Muscle of arm (tissue), 14 donors: Measurements from ENCODE around the gene ERGIC2. TPM values are rescaled to one million over a fixed set of nuclear protein-coding genes. Genes with fewer than 3 reads are reported as not detected.
"Not testable (repeated sequence)": the region's sequence is repeated elsewhere in the genome, so short reads cannot be mapped to it uniquely, and the experiment has no call there.

Experiments used
- DNase-seq: peaks from one replicate; pipeline ENCODE4 v3.0.0-alpha.2; 2013
- long read RNA-seq, 11 donors: transcript quantifications; one replicate each; lab custom pipeline, GENCODE V29; 2026
- polyA plus RNA-seq, 12 donors: library from polyadenylated mRNA; unstranded; fragments of 120-200 nt; gene quantifications; one replicate each; pipeline ENCODE4 v1.2.1, GENCODE V29; 2013; ENCODE audit not compliant: insufficient read length in 12 of 12

The ERGIC2 gene
- polyA plus RNA-seq: 100 to 1,000 TPM in 1 of 12 donors, 10 to 100 TPM in 10, not detected in 1; 32.4 to 100 (median 73.7) TPM
- long read RNA-seq, donor 1, full-length matches to known transcripts: 23 of 23 reads
- long read RNA-seq, donor 1, partial matches to known transcripts: 0 of 23 reads
- long read RNA-seq, donor 1, other reads (novel, unspliced or antisense): 0 of 23 reads
- long read RNA-seq, donor 2, full-length matches to known transcripts: 22 of 22 reads
- long read RNA-seq, donor 2, partial matches to known transcripts: 0 of 22 reads
- long read RNA-seq, donor 2, other reads (novel, unspliced or antisense): 0 of 22 reads
- long read RNA-seq, donor 3, full-length matches to known transcripts: 10 of 10 reads
- long read RNA-seq, donor 3, partial matches to known transcripts: 0 of 10 reads
- long read RNA-seq, donor 3, other reads (novel, unspliced or antisense): 0 of 10 reads
- long read RNA-seq, donor 4, full-length matches to known transcripts: 6 of 6 reads
- long read RNA-seq, donor 4, partial matches to known transcripts: 0 of 6 reads
- long read RNA-seq, donor 4, other reads (novel, unspliced or antisense): 0 of 6 reads
- long read RNA-seq, donor 5: 0 reads
- long read RNA-seq, donor 6, full-length matches to known transcripts: 14 of 14 reads
- long read RNA-seq, donor 6, partial matches to known transcripts: 0 of 14 reads
- long read RNA-seq, donor 6, other reads (novel, unspliced or antisense): 0 of 14 reads
- long read RNA-seq, donor 7, full-length matches to known transcripts: 5 of 5 reads
- long read RNA-seq, donor 7, partial matches to known transcripts: 0 of 5 reads
- long read RNA-seq, donor 7, other reads (novel, unspliced or antisense): 0 of 5 reads
- long read RNA-seq, donor 8, full-length matches to known transcripts: 21 of 27 reads
- long read RNA-seq, donor 8, partial matches to known transcripts: 6 of 27 reads
- long read RNA-seq, donor 8, other reads (novel, unspliced or antisense): 0 of 27 reads
- long read RNA-seq, donor 9, full-length matches to known transcripts: 17 of 24 reads
- long read RNA-seq, donor 9, partial matches to known transcripts: 7 of 24 reads
- long read RNA-seq, donor 9, other reads (novel, unspliced or antisense): 0 of 24 reads
- long read RNA-seq, donor 10, full-length matches to known transcripts: 15 of 15 reads
- long read RNA-seq, donor 10, partial matches to known transcripts: 0 of 15 reads
- long read RNA-seq, donor 10, other reads (novel, unspliced or antisense): 0 of 15 reads
- long read RNA-seq, donor 11, full-length matches to known transcripts: 15 of 15 reads
- long read RNA-seq, donor 11, partial matches to known transcripts: 0 of 15 reads
- long read RNA-seq, donor 11, other reads (novel, unspliced or antisense): 0 of 15 reads

DNA sequence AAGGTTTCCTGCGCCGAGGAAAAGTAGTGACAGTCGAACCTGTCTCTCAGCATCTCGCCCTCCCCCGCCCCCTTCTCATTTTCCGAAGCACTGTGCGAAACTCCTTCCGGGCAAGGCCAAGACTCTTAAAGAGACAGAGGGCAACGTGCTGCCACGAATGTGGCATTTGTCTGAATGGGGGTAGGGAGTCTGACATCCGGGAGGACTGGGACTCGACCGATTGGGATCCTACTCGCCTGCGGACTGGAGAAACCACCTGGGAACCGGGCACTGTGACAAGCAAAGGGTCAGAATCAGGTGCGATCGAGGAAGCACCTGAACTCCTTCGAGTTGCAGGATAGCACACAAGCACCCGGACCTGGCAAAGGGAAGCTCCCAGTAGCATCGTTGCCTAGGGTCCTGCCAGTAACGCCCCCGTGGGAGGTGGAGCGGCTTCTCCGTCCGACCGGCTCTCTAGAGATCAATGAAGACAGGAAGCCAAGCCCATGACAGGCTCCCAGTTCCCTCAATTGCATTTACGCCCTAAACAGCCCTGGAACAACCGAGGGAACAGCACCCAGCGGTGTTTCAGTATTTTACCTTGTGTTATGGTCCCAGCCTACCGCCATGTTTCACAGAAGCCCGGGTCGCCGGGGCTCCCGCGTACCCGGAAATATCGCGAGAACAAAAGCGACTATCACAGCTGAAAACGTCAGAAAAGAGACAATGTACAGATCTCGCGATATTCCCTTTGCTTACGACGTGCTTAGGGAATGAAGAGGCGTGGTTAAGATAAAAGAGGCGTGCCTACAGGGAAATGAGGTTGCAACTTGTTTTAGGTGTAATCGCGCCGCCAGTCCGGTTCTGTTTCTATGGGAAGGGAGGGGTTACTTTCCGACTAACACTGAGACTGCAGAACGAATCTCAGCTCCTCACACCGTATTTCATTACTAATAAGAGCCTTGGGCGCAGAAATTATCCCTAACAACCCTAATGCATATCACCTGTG lies at the start of gene ERGIC2:
ERGIC2 (minus strand) TSS at position 637 of the 988 bp plus-strand sequence. CDS start 9,539 bp downstream, outside the sequence.
- peak; percentile 98 for DNase-seq

- DNase-seq: no peak
Measured at GRCh38 chr12:29430716-29431044, 49.7 kb upstream of the ERGIC2 start.

DNA sequence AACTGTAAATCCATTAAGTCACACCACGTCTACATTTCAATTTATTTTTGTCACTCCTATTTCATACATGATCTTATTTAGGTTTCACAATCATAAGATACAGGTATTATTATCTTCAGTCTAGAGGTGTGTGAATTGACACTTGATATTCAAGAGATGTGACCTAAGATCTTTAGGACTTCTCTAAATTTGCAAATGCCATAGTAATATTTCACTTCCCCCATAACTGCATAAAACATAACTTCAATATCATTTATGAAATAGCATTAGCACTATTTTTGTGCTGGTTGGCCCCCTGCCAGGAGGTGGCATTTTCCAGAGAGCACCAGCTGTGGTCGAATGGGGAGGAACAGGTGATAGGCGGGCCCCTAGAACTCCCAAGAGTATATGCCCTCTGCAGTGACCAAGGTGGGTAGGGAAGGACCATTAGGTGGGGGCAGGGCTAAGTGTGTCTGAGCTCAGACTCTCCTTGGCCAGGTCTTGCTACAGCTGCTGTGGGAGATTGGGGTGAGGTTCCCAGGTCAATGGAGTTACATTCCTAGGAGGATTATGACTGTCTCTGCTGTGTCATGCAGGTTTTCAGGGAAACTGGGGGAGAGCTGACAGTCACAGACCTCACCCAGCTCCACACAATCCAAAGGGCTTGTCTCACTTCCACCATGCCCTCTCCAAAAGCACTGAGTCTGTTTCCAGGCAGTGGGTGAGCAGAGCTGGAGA lies 49.2 kb upstream of the ERGIC2 start:
- no peak for DNase-seq

DNA sequence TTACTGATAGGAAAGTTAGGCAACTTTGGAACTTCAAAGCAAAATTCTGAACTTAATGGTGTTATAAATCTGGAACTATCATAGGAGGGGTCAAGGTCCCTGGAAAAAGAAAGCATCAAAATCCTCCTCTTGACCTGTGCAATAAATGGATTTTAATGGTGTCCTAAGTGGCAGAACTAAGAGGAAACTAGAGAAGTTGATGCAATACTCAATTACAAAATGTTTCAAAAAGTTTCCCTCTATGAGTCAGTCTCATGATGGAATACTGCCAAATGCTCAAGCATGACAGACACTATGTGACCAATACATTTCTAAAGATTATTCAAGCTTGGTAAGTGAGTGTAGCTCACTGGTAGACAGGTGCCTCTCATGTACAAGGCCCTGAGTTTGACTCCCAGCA lies 47.7 kb upstream of the ERGIC2 start:
- no peak for DNase-seq

- DNase-seq: no peak
Measured at GRCh38 chr12:29427964-29428363, 47.0 kb upstream of the ERGIC2 start.

DNA sequence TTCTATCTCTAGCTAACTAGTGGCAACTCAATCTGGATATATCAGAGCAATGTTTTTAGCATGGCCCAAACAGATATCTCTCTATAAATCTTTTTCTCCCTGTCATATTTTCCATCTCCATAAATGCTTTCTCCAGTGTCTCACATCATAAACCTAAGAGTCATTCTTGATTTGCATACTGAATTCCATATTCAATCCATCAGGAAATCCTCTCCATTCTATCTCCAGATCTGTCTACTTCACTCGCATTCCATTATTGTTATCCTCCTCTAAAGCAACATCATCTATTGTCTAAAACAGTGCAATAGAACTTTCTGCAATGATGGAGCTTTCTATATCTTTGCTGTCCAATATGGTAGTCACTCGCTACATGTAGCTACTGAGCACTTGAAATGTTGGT lies 45.5 kb upstream of the ERGIC2 start:
- DNase-seq: no peak

GRCh38 chr12:29425722-29426121 lies 44.8 kb upstream of the ERGIC2 start:
- no peak for DNase-seq

DNA sequence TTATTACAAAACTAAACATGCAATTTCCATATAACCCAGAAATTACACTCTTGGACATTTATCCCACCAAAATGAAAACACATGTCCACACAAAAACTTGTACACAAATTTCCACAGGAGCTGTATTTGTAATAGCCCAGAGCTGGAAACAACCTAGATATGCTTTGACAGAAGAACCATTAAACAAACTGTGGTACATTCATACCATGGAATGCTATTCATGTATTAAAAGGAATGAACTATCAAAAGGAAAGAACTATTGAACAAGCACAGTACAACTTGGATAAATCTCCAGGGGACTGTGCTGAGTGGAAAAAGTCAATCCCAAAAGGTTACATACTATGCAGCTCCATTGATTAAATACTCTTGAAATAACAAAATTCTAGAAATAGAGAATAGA lies 35.8 kb upstream of the ERGIC2 start:
- no peak for DNase-seq

DNA sequence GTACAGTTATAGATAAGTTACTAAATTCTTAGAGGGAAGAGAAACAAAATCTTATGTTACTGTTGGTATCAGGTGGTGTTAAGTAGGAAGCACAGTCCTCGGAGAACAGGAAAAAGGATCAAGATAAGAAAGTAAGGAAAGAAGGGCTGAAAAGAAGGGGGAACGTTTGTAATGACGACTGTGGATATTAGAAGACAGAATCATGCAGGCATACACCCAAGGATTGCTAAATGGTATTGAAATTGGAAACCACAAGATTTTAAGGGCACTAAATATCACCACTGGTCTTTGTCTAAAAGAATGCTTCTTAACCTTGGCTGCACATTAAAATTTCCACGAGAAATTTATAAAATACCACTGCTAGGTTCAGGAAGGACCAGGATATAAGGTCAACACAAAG lies 34.1 kb upstream of the ERGIC2 start:
- DNase-seq: no peak

DNA sequence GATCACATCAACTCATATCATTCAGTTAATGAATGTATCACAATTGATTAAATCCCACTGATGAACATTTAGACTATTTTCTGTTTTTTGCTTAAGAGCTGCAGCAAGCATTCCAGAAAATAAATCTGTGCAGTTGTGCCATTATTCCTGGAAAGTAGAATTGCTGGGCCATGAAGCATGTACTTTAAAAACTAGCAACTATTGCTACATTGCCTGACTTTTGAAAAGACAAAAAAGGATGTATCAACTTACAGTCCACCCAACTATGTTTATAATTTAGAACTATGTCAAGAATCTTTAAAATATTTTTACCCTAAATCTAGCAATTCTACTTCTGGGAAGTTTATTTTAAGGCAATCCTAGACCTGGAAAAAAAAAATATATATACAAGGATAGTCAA lies 33.4 kb upstream of the ERGIC2 start:
- no peak for DNase-seq

- DNase-seq: no peak
Measured at GRCh38 chr12:29405561-29405960, 24.6 kb upstream of the ERGIC2 start.

DNA sequence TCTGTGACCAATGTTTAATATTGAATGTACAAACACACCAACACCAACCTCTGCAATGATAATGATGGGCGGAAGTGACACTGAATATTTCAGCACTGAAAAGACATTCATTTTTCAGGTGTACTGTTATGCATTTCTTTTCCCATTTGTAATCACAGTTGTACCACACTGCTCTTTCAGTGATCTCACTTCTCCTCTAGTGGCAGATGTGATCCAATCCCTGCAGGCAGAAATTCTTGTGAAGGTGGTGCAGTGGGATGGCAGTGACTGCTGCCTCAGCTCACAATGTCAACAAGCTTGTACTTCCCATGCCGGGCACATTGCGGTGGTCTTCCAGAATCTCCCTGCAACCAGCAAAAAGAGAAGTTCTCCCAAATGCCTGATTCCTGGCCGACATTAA lies 23.0 kb upstream of the ERGIC2 start:
- DNase-seq: no peak

GRCh38 chr12:29402437-29402836 lies 21.5 kb upstream of the ERGIC2 start:
- DNase-seq: no peak

- DNase-seq: no peak
Measured at GRCh38 chr12:29398495-29398894, 17.5 kb upstream of the ERGIC2 start.

- no peak for DNase-seq
Measured at GRCh38 chr12:29396774-29397173, 15.8 kb upstream of the ERGIC2 start.

DNA sequence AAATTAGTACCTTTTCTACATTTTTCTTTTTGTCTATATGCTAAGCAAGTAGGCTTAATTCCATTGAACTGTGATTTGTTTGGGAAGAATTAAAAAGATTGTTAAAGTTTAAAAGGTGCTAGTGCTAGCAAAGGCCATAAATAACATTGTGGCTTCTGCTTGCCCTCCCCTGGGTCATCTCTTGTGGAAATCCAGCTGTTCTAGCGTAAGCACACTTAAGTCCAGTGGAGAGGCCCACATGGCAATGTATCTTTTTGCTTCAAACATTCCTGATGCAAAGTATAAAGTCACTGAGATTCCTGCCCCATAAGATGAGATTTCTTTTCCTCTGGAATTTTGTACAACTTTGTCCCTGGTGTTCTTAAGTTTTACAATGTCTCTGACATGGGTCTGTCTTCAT lies 14.4 kb upstream of the ERGIC2 start:
- DNase-seq: no peak

DNA sequence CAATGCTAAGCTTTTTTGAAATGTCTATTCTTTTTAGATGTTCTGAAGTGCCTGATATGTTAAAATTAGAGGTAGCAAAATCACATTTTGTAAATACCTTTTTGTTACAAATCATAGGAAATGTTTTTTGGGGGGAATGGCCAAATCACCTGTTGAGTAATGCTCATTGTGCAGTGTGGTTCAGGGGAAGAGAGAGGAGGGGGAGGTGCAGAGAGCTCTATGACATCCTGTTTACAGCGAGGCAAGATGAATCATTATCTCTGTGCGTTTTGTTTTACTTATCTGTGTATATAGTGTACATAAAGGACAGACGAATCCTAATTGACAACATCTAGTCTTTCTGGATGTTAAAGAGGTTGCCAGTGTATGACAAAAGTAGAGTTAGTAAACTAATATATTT lies 9.4 kb upstream of the ERGIC2 start:
- not testable (repeated sequence) for DNase-seq

DNA sequence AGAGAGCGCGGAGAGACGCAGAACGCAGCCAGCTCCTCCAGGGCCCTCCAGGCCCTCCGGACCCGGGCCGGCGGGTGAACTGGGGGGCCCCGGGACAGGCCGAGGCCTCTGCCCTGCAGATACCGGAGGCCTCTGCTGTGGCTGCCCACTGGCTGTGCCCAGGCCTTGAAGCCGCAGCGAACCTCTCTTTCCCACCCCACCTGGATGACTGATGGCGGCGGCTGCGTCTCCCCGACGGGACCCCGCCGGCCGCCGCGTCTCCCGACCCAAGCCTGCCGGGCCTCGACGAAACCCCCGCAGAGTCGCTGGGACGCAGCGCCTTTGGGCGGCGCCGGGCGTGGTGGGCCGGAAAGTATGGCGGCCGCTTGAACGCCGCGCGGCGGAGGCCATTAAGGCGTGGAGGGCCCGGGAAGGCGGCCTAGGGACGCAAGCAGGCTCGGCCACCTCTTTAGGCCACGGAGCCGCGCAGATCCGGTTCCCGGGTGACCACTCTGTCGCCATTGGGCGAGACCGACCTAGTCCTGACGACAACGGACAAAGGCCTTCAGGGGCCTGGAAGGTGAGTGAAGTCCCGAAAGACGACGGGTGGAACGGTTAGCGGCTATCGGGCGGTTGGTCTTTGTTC lies 8.4 kb upstream of the ERGIC2 start:
- no peak for DNase-seq

GRCh38 chr12:29386084-29386680 lies 5.2 kb upstream of the ERGIC2 start:
- not testable (repeated sequence) for DNase-seq
